HEK293T (cell line): Measurements from ENCODE around the gene CACNA1E.

ENCODE experiments used
- ARNT ChIP-seq: fragments of 450-650 bp; IDR thresholded peaks from 2 replicates; pipeline ENCODE4 v1.6.1; 2017; ENCODE audit warnings: mild to moderate bottlenecking
- BHLHE40 ChIP-seq: fragments of 450-650 bp; IDR thresholded peaks from 2 replicates; pipeline ENCODE4 v1.6.1; 2016; ENCODE audit warnings: mild to moderate bottlenecking, moderate library complexity, borderline replicate concordance
- CTBP1 ChIP-seq: fragments of 450-650 bp; IDR thresholded peaks from 2 replicates; pipeline ENCODE4 v1.6.1; 2016; ENCODE audit warnings: borderline replicate concordance
- ELF4 ChIP-seq: fragments of 450-650 bp; IDR thresholded peaks from 2 replicates; pipeline ENCODE4 v1.6.1; 2017; ENCODE audit warnings: antibody characterized with exemption
- FOXK2 ChIP-seq: fragments of 450-650 bp; IDR thresholded peaks from 2 replicates; pipeline ENCODE4 v1.6.1; 2016; ENCODE audit warnings: mild to moderate bottlenecking
- FOXM1 ChIP-seq: fragments of 450-650 bp; IDR thresholded peaks from 2 replicates; pipeline ENCODE4 v1.6.1; 2017; ENCODE audit warnings: mild to moderate bottlenecking, borderline replicate concordance
- HDGF ChIP-seq: fragments of 450-650 bp; IDR thresholded peaks from 2 replicates; pipeline ENCODE4 v1.6.1; 2017; ENCODE audit warnings: antibody characterized with exemption, borderline replicate concordance
- LEF1 ChIP-seq: fragments of 450-650 bp; IDR thresholded peaks from 2 replicates; pipeline ENCODE4 v1.6.1; 2017; ENCODE audit warnings: mild to moderate bottlenecking, borderline replicate concordance
- NFRKB ChIP-seq: fragments of 450-650 bp; IDR thresholded peaks from 2 replicates; pipeline ENCODE4 v1.6.1; 2016; ENCODE audit warnings: mild to moderate bottlenecking, moderate library complexity
- PKNOX1 ChIP-seq: fragments of 450-650 bp; IDR thresholded peaks from 2 replicates; pipeline ENCODE4 v1.6.1; 2016
- SP1 ChIP-seq: fragments of 450-650 bp; IDR thresholded peaks from 2 replicates; pipeline ENCODE4 v1.6.1; 2017
- SUZ12 ChIP-seq: fragments of 450-650 bp; IDR thresholded peaks from 2 replicates; pipeline ENCODE4 v1.6.1; 2016; ENCODE audit warnings: mild to moderate bottlenecking
- TARDBP ChIP-seq: fragments of 450-650 bp; IDR thresholded peaks from 2 replicates; pipeline ENCODE4 v1.6.1; 2016

DNA sequence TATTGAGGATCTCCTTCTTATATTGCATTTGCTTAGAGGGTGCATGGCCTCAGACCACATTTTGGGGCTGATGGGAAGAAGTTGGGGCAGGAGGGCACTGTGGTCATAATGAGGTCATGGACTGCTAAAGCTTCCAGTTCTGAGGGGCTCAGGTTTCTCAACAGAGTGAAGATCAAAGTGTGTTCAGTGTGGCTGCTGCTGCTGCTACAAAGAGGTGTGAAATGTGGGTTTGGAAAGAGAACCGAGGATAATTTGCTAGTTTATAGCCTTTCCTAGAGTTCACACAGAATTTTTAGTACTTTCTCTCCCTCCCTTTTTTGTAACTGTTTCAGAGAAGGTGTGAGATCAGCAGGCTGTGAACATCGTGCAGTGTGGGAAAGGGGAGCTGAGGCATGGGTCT is 73.3 kb downstream of the CACNA1E start:
- no peak for TF ChIP-seq BHLHE40
- TF ChIP-seq ELF4, result no peak
- no peak for TF ChIP-seq TARDBP
- TF ChIP-seq NFRKB, result no peak
- TF ChIP-seq HDGF, result no peak
- TF ChIP-seq FOXM1, result no peak
- no peak for TF ChIP-seq SUZ12
- no peak for TF ChIP-seq CTBP1
- TF ChIP-seq FOXK2, result no peak
- no peak for TF ChIP-seq PKNOX1
- no peak for TF ChIP-seq ARNT
- no peak for TF ChIP-seq SP1
- TF ChIP-seq LEF1, result no peak
